ENCODE results near the gene SLIT3. TPM values are rescaled to one million over a fixed set of nuclear protein-coding genes. Genes with fewer than 3 reads are reported as not detected.

SLIT3 gene
- total and polyA plus RNA-seq, 2 experiments from 2014 or later, result 0.59 to 0.71 TPM

DNA sequence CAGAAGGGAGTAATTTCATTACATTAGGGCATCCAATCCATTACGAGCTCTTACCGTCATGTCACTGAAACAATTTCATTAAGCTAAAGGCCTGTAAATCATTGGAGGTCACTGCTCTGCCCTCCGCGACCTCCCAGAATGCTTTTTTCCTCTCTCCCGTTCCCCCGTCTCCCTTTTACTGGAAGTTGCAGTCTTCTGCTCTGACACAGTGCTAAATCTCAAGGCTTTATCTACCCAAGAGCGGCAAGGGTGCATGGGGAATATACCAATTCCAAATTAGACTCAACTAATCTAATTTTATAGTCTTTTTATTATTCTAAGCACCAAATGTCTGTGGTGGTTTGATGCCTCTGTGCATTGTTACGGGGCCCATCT, 456.0 kb downstream of the SLIT3 start:
- no peaks in the 10 kb centered on the region for H3K9me3 Mint-ChIP-seq
- no peaks in the 10 kb centered on the region for H3K79me2 ChIP-seq (replicated peaks; ENCODE audit: insufficient read depth)
- H3K27ac Mint-ChIP-seq, result no peak overlapping the region
- ATAC-seq (no peak), DNase-seq (ENCODE audit: low spot score) (no peak)
- H3K27me3 Mint-ChIP-seq (ENCODE audit: insufficient read depth, low read depth, poor library complexity), result peaks cover 9% of the 10 kb centered on the region
- no peak overlapping the region for H3K4me2 ChIP-seq
- no peaks in the 10 kb centered on the region for H3K27me3 ChIP-seq (ENCODE audit: insufficient read depth)
- TF ChIP-seq EZH2 (IDR thresholded peaks at IDR 0.05; ENCODE audit: low read depth, unreplicated experiment) (no peak), JUNB (IDR thresholded peaks at IDR 0.05; ENCODE audit: unreplicated experiment) (no peak), ZNF114 (CRISPR knock-in tag; IDR thresholded peaks at IDR 0.05) (no peak), POLR2AphosphoS5 (IDR thresholded peaks at IDR 0.05; ENCODE audit: low read depth) (no peak), CREB1 (CRISPR knock-in tag; IDR thresholded peaks at IDR 0.05; ENCODE audit: low read depth) (no peak), NANOG (IDR thresholded peaks at IDR 0.05; ENCODE audit: borderline replicate concordance) (no peak), EZH2phosphoT487 (IDR thresholded peaks at IDR 0.05; ENCODE audit: unreplicated experiment) (no peak), STAT1 (IDR thresholded peaks at IDR 0.05; ENCODE audit: unreplicated experiment) (no peak), ZNF331 (CRISPR knock-in tag; IDR thresholded peaks at IDR 0.05; ENCODE audit: low read depth) (no peak)
- TF ChIP-seq, protein P1, sequence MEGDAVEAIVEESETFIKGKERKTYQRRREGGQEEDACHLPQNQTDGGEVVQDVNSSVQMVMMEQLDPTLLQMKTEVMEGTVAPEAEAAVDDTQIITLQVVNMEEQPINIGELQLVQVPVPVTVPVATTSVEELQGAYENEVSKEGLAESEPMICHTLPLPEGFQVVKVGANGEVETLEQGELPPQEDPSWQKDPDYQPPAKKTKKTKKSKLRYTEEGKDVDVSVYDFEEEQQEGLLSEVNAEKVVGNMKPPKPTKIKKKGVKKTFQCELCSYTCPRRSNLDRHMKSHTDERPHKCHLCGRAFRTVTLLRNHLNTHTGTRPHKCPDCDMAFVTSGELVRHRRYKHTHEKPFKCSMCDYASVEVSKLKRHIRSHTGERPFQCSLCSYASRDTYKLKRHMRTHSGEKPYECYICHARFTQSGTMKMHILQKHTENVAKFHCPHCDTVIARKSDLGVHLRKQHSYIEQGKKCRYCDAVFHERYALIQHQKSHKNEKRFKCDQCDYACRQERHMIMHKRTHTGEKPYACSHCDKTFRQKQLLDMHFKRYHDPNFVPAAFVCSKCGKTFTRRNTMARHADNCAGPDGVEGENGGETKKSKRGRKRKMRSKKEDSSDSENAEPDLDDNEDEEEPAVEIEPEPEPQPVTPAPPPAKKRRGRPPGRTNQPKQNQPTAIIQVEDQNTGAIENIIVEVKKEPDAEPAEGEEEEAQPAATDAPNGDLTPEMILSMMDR (conservative IDR thresholded peaks at IDR 0.05; ENCODE audit: low read depth in 2 of 2), result no peak
- TF ChIP-seq, protein P2, sequence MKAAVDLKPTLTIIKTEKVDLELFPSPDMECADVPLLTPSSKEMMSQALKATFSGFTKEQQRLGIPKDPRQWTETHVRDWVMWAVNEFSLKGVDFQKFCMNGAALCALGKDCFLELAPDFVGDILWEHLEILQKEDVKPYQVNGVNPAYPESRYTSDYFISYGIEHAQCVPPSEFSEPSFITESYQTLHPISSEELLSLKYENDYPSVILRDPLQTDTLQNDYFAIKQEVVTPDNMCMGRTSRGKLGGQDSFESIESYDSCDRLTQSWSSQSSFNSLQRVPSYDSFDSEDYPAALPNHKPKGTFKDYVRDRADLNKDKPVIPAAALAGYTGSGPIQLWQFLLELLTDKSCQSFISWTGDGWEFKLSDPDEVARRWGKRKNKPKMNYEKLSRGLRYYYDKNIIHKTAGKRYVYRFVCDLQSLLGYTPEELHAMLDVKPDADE (IDR thresholded peaks at IDR 0.05), result no peak
- TF ChIP-seq, protein P3, sequence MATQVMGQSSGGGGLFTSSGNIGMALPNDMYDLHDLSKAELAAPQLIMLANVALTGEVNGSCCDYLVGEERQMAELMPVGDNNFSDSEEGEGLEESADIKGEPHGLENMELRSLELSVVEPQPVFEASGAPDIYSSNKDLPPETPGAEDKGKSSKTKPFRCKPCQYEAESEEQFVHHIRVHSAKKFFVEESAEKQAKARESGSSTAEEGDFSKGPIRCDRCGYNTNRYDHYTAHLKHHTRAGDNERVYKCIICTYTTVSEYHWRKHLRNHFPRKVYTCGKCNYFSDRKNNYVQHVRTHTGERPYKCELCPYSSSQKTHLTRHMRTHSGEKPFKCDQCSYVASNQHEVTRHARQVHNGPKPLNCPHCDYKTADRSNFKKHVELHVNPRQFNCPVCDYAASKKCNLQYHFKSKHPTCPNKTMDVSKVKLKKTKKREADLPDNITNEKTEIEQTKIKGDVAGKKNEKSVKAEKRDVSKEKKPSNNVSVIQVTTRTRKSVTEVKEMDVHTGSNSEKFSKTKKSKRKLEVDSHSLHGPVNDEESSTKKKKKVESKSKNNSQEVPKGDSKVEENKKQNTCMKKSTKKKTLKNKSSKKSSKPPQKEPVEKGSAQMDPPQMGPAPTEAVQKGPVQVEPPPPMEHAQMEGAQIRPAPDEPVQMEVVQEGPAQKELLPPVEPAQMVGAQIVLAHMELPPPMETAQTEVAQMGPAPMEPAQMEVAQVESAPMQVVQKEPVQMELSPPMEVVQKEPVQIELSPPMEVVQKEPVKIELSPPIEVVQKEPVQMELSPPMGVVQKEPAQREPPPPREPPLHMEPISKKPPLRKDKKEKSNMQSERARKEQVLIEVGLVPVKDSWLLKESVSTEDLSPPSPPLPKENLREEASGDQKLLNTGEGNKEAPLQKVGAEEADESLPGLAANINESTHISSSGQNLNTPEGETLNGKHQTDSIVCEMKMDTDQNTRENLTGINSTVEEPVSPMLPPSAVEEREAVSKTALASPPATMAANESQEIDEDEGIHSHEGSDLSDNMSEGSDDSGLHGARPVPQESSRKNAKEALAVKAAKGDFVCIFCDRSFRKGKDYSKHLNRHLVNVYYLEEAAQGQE (IDR thresholded peaks at IDR 0.05; ENCODE audit: unreplicated experiment), result no peak
- TF ChIP-seq, protein P4, sequence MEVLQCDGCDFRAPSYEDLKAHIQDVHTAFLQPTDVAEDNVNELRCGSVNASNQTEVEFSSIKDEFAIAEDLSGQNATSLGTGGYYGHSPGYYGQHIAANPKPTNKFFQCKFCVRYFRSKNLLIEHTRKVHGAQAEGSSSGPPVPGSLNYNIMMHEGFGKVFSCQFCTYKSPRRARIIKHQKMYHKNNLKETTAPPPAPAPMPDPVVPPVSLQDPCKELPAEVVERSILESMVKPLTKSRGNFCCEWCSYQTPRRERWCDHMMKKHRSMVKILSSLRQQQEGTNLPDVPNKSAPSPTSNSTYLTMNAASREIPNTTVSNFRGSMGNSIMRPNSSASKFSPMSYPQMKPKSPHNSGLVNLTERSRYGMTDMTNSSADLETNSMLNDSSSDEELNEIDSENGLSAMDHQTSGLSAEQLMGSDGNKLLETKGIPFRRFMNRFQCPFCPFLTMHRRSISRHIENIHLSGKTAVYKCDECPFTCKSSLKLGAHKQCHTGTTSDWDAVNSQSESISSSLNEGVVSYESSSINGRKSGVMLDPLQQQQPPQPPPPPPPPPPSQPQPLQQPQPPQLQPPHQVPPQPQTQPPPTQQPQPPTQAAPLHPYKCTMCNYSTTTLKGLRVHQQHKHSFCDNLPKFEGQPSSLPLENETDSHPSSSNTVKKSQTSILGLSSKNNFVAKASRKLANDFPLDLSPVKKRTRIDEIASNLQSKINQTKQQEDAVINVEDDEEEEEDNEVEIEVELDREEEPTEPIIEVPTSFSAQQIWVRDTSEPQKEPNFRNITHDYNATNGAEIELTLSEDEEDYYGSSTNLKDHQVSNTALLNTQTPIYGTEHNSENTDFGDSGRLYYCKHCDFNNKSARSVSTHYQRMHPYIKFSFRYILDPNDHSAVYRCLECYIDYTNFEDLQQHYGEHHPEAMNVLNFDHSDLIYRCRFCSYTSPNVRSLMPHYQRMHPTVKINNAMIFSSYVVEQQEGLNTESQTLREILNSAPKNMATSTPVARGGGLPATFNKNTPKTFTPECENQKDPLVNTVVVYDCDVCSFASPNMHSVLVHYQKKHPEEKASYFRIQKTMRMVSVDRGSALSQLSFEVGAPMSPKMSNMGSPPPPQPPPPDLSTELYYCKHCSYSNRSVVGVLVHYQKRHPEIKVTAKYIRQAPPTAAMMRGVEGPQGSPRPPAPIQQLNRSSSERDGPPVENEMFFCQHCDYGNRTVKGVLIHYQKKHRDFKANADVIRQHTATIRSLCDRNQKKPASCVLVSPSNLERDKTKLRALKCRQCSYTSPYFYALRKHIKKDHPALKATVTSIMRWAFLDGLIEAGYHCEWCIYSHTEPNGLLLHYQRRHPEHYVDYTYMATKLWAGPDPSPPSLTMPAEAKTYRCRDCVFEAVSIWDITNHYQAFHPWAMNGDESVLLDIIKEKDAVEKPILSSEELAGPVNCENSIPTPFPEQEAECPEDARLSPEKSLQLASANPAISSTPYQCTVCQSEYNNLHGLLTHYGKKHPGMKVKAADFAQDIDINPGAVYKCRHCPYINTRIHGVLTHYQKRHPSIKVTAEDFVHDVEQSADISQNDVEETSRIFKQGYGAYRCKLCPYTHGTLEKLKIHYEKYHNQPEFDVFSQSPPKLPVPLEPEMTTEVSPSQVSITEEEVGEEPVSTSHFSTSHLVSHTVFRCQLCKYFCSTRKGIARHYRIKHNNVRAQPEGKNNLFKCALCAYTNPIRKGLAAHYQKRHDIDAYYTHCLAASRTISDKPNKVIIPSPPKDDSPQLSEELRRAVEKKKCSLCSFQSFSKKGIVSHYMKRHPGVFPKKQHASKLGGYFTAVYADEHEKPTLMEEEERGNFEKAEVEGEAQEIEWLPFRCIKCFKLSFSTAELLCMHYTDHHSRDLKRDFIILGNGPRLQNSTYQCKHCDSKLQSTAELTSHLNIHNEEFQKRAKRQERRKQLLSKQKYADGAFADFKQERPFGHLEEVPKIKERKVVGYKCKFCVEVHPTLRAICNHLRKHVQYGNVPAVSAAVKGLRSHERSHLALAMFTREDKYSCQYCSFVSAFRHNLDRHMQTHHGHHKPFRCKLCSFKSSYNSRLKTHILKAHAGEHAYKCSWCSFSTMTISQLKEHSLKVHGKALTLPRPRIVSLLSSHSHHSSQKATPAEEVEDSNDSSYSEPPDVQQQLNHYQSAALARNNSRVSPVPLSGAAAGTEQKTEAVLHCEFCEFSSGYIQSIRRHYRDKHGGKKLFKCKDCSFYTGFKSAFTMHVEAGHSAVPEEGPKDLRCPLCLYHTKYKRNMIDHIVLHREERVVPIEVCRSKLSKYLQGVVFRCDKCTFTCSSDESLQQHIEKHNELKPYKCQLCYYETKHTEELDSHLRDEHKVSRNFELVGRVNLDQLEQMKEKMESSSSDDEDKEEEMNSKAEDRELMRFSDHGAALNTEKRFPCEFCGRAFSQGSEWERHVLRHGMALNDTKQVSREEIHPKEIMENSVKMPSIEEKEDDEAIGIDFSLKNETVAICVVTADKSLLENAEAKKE (CRISPR knock-in tag; IDR thresholded peaks at IDR 0.05), result no peak
- H3F3A ChIP-seq (replicated peaks; ENCODE audit: low read depth), result no peaks in the 10 kb centered on the region
- no peak overlapping the region for H3K27ac ChIP-seq (ENCODE audit: low read depth)
- H3K4me3 Mint-ChIP-seq, result no peak overlapping the region
- no peak overlapping the region for H3K4me3 ChIP-seq
- no peaks in the 10 kb centered on the region for H3K36me3 Mint-ChIP-seq (ENCODE audit: low read depth)
- peaks cover 7% of the 10 kb centered on the region for H3K4me1 Mint-ChIP-seq
- no peaks in the 10 kb centered on the region for H3K36me3 ChIP-seq (ENCODE audit: insufficient read depth)
- H2AFZ ChIP-seq, result no peak overlapping the region
- no peaks in the 10 kb centered on the region for H4K20me1 ChIP-seq (replicated peaks; ENCODE audit: insufficient read depth)
- H3K9me2 ChIP-seq (ENCODE audit: insufficient read depth), result no peaks in the 10 kb centered on the region
- peaks cover 3% of the 10 kb centered on the region; the same call in 1 of the 2 replicates for H3K4me1 ChIP-seq (ENCODE audit: insufficient read depth)

Measured in GM23338 (cell line).